Body of pancreas (tissue), 4 donors: ENCODE measurements around the gene ZNF619.

Experiments used
- CTCF ChIP-seq, 7 experiments: fragments of 450-650 bp in 4 of 7; fragments of 200-600 bp in 3 of 7; sonication (generic) in 3 of 7; IDR thresholded peaks; one replicate each; pipeline ENCODE4 v1.5.1; 2016 to 2019; ENCODE audit warnings: antibody characterized with exemption in 7 of 7
- POLR2A ChIP-seq, 3 donors: fragments of 450-650 bp; IDR thresholded peaks; one replicate each; pipeline ENCODE4 v1.6.1; 2016; ENCODE audit warnings: antibody characterized with exemption in 3 of 3, mild to moderate bottlenecking in 2 of 3

- no peak for TF ChIP-seq CTCF (IDR thresholded peaks at IDR 0.05)
- TF ChIP-seq POLR2A (IDR thresholded peaks at IDR 0.05), result no peak
Observed at GRCh38 chr3:40504636-40505430, 27.9 kb downstream of the ZNF619 start.
